H9 (cell line): ENCODE results near the gene EFNB3. TPM values are rescaled to one million over a fixed set of nuclear protein-coding genes. Genes with fewer than 3 reads are reported as not detected.

Source experiments
- DNase-seq: peaks from one replicate; pipeline ENCODE4 v3.0.0-alpha.2; 2017
- H2AFZ ChIP-seq: one replicate; pipeline ENCODE4 v1.6.1; 2013; ENCODE audit warnings: mild to moderate bottlenecking, low read length, control low read depth, moderate library complexity
- H2AK5ac ChIP-seq: 2 replicates; pipeline ENCODE4 v1.6.1; 2013; ENCODE audit warnings: low read length, control low read depth, mixed read lengths; ENCODE audit not compliant: insufficient read length
- H2BK120ac ChIP-seq: one replicate; pipeline ENCODE4 v1.6.1; 2013; ENCODE audit warnings: low read depth, mild to moderate bottlenecking, low read length, control low read depth, inconsistent platforms; ENCODE audit not compliant: poor library complexity, severe bottlenecking
- H2BK12ac ChIP-seq: 2 replicates; pipeline ENCODE4 v1.6.1; 2013; ENCODE audit warnings: low read length, control low read depth, mixed read lengths, low read depth; ENCODE audit not compliant: insufficient read length
- H2BK15ac ChIP-seq: 2 replicates; pipeline ENCODE4 v1.6.1; 2013; ENCODE audit warnings: low read depth, low read length, control low read depth
- H2BK20ac ChIP-seq: one replicate; pipeline ENCODE4 v1.6.1; 2013; ENCODE audit warnings: low read depth, mild to moderate bottlenecking, low read length, control low read depth, inconsistent platforms; ENCODE audit not compliant: poor library complexity, severe bottlenecking
- H2BK5ac ChIP-seq: 2 replicates; pipeline ENCODE4 v1.6.1; 2013; ENCODE audit warnings: low read length, control low read depth, mixed read lengths; ENCODE audit not compliant: insufficient read length
- H3K14ac ChIP-seq: 2 replicates; pipeline ENCODE4 v1.6.1; 2013; ENCODE audit warnings: low read length, control low read depth; ENCODE audit not compliant: insufficient read depth
- H3K18ac ChIP-seq: 2 replicates; pipeline ENCODE4 v1.6.1; 2013; ENCODE audit warnings: low read depth, mild to moderate bottlenecking, mixed read lengths, low read length, control low read depth; ENCODE audit not compliant: insufficient read length
- H3K23ac ChIP-seq: 2 replicates; pipeline ENCODE4 v1.6.1; 2013; ENCODE audit warnings: low read length, control low read depth, mixed read lengths, low read depth; ENCODE audit not compliant: insufficient read length
- H3K23me2 ChIP-seq: 2 replicates; pipeline ENCODE4 v1.6.1; 2013; ENCODE audit warnings: low read depth, mild to moderate bottlenecking, mixed read lengths, low read length, control low read depth; ENCODE audit not compliant: insufficient read length, poor library complexity, severe bottlenecking
- H3K27ac ChIP-seq: 2 replicates; pipeline ENCODE4 v1.5.1; 2013; ENCODE audit warnings: low read length, control low read depth, mixed read lengths, low read depth; ENCODE audit not compliant: insufficient read length
- H3K27me3 ChIP-seq: 2 replicates; pipeline ENCODE4 v1.6.1; 2013; ENCODE audit warnings: low read length, control low read depth, inconsistent platforms; ENCODE audit not compliant: insufficient read depth
- H3K4ac ChIP-seq: 2 replicates; pipeline ENCODE4 v1.6.1; 2013; ENCODE audit warnings: low read depth, mild to moderate bottlenecking, control low read depth, inconsistent platforms, low read length, moderate library complexity
- H3K4me1 ChIP-seq: 2 replicates; pipeline ENCODE4 v1.6.1; 2013; ENCODE audit warnings: low read length, control low read depth, inconsistent platforms; ENCODE audit not compliant: insufficient read depth
- H3K4me2 ChIP-seq: 2 replicates; pipeline ENCODE4 v1.6.1; 2013; ENCODE audit warnings: low read length, control low read depth, mixed read lengths; ENCODE audit not compliant: insufficient read length, insufficient read depth
- H3K56ac ChIP-seq: 2 replicates; pipeline ENCODE4 v1.6.1; 2013; ENCODE audit warnings: low read depth, mild to moderate bottlenecking, mixed read lengths, low read length, control low read depth; ENCODE audit not compliant: insufficient read length
- H3K79me1 ChIP-seq: 2 replicates; pipeline ENCODE4 v1.6.1; 2013; ENCODE audit warnings: low read depth, mild to moderate bottlenecking, moderate library complexity, low read length, control low read depth, inconsistent platforms; ENCODE audit not compliant: insufficient read depth, poor library complexity, severe bottlenecking
- H3K79me2 ChIP-seq: 2 replicates; pipeline ENCODE4 v1.6.1; 2013; ENCODE audit warnings: low read length, control low read depth, inconsistent platforms; ENCODE audit not compliant: insufficient read depth
- H3K9ac ChIP-seq: 2 replicates; pipeline ENCODE4 v1.6.1; 2013; ENCODE audit warnings: low read length, control low read depth, mixed read lengths; ENCODE audit not compliant: insufficient read length; ENCODE audit errors: extremely low read depth
- H3K9me3 ChIP-seq: one replicate; pipeline ENCODE4 v1.6.1; 2013; ENCODE audit warnings: low read depth, low read length, inconsistent platforms; ENCODE audit not compliant: control insufficient read depth
- H3T11ph ChIP-seq: one replicate; pipeline ENCODE4 v1.6.1; 2013; ENCODE audit warnings: mild to moderate bottlenecking, low read length, control low read depth, inconsistent platforms
- H4K20me1 ChIP-seq: one replicate; pipeline ENCODE4 v1.6.1; 2013; ENCODE audit not compliant: control insufficient read depth, insufficient read length, insufficient read depth
- H4K5ac ChIP-seq: 2 replicates; pipeline ENCODE4 v1.6.1; 2013; ENCODE audit warnings: low read depth, mild to moderate bottlenecking, mixed read lengths, low read length, control low read depth; ENCODE audit not compliant: insufficient read length
- H4K8ac ChIP-seq: replicated peaks from 2 replicates; pipeline ENCODE4 v1.6.1; 2013; ENCODE audit warnings: low read length, control low read depth, mixed read lengths, low read depth; ENCODE audit not compliant: insufficient read length
- H4K91ac ChIP-seq: 2 replicates; pipeline ENCODE4 v1.6.1; 2013; ENCODE audit warnings: low read depth, mild to moderate bottlenecking, moderate library complexity, mixed read lengths, low read length, control low read depth; ENCODE audit not compliant: insufficient read length
- H3K27ac Mint-ChIP-seq, 3 experiments: 2 replicates in 2 of 3; 3 replicates in 1 of 3; pipeline ENCODE4 v1.8.0; 2020 to 2021; ENCODE audit warnings: mixed read lengths in 3 of 3, mild to moderate bottlenecking in 1 of 3, moderate library complexity in 1 of 3
- H3K27me3 Mint-ChIP-seq: 2 replicates; pipeline ENCODE4 v1.8.0; 2021; ENCODE audit warnings: low read depth, mild to moderate bottlenecking, moderate library complexity, mixed read lengths
- H3K36me3 Mint-ChIP-seq, 3 experiments: 2 replicates in 2 of 3; 3 replicates in 1 of 3; pipeline ENCODE4 v1.8.0; 2020 to 2021; ENCODE audit warnings: low read depth in 3 of 3, mixed read lengths in 3 of 3; ENCODE audit not compliant: insufficient read depth in 1 of 3
- H3K4me1 Mint-ChIP-seq, 2 experiments: 2 replicates each; pipeline ENCODE4 v1.8.0; 2020; ENCODE audit warnings: mixed read lengths in 2 of 2
- H3K4me3 Mint-ChIP-seq, 2 experiments: 2 replicates in 1 of 2; 3 replicates in 1 of 2; pipeline ENCODE4 v1.8.0; 2020 to 2021; ENCODE audit warnings: mild to moderate bottlenecking in 2 of 2, mixed read lengths in 2 of 2, moderate library complexity in 1 of 2
- H3K9me3 Mint-ChIP-seq, 2 experiments: 2 replicates in 1 of 2; 3 replicates in 1 of 2; pipeline ENCODE4 v1.8.0; 2020; ENCODE audit warnings: mild to moderate bottlenecking in 2 of 2, mixed read lengths in 2 of 2, moderate library complexity in 1 of 2
- WGBS: extraction: QIAGEN DNeasy Blood & Tissue Kit; methylation state at CpG from one replicate; pipeline ENCODE4 v1.1.7; 2013; ENCODE audit warnings: missing lambda C conversion rate, low lambda C conversion rate, mixed read lengths; ENCODE audit not compliant: insufficient read length; ENCODE audit errors: extremely low coverage; 5-methylcytosine and 5-hydroxymethylcytosine counted together
- total RNA-seq: library from RNA; stranded (reverse); gene quantifications from 2 replicates; pipeline ENCODE4 v1.2.1, GENCODE V29; 2021
- TF ChIP-seq, protein P1 (sequence below): fragments of 200-600 bp; sonication (generic); conservative IDR thresholded peaks from 3 replicates; pipeline ENCODE4 v1.8.0; 2021; ENCODE audit warnings: antibody characterized with exemption, mild to moderate bottlenecking

EFNB3 gene
- total RNA-seq, 1 experiment from 2014 or later: 11.3 TPM

DNA sequence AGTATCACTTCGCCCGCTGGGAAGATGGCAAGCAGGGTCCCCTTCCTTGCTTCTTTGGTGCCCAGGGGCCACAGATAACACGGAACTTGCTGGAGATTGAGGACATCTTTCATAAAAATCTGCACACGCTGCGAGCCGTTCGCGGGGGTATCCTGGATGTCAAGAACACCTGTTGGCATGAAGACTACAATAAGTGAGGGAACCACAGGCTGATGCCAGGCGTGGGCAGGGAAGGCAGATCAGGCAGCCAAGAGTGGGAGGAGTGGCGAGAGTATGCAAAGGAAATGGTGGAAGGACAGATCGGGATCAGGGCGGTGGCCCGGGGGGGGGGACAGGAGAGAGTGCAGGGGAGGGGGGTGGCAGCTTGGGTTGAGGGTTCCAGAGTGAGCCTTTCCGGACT is 34.7 kb downstream of the EFNB3 start:
- Histone ChIP-seq H3K23me2 (peaks cover 2% of the 10 kb centered on the region), H3K79me2 (no peaks in the 10 kb centered on the region), H4K20me1 (no peaks in the 10 kb centered on the region), H3K27me3 (no peaks in the 10 kb centered on the region; the same call in 1 of the 2 replicates), H4K91ac (no peak overlapping the region), H2BK5ac (no peak overlapping the region), H2BK12ac (no peak overlapping the region), H3K27ac (no peak overlapping the region), H3K14ac (no peak overlapping the region), H4K5ac (no peak overlapping the region), H2BK120ac (no peak overlapping the region), H3K4me1 (no peaks in the 10 kb centered on the region), H3K9ac (no peak overlapping the region), H2BK15ac (no peak overlapping the region), H3K56ac (no peak overlapping the region), H3K4ac (no peak overlapping the region), H2BK20ac (no peak overlapping the region), H2AK5ac (no peak overlapping the region), H2AFZ (no peak overlapping the region), H3K79me1 (no peaks in the 10 kb centered on the region), H3K23ac (no peak overlapping the region), H4K8ac (no peak overlapping the region), H3K18ac (no peak overlapping the region), H3T11ph (no peak overlapping the region), H3K4me2 (no peak overlapping the region), H3K9me3 (no peaks in the 10 kb centered on the region)
- Mint-ChIP-seq H3K4me3 (no peak overlapping the region), H3K27ac (no peak overlapping the region), H3K27me3 (peaks cover 46% of the 10 kb centered on the region), H3K36me3 (no peaks in the 10 kb centered on the region), H3K9me3 (no peaks in the 10 kb centered on the region; a peak in 1 of 5 replicates), H3K4me1 (no peaks in the 10 kb centered on the region; a peak in 1 of 4 replicates)
- TF ChIP-seq, protein P1, sequence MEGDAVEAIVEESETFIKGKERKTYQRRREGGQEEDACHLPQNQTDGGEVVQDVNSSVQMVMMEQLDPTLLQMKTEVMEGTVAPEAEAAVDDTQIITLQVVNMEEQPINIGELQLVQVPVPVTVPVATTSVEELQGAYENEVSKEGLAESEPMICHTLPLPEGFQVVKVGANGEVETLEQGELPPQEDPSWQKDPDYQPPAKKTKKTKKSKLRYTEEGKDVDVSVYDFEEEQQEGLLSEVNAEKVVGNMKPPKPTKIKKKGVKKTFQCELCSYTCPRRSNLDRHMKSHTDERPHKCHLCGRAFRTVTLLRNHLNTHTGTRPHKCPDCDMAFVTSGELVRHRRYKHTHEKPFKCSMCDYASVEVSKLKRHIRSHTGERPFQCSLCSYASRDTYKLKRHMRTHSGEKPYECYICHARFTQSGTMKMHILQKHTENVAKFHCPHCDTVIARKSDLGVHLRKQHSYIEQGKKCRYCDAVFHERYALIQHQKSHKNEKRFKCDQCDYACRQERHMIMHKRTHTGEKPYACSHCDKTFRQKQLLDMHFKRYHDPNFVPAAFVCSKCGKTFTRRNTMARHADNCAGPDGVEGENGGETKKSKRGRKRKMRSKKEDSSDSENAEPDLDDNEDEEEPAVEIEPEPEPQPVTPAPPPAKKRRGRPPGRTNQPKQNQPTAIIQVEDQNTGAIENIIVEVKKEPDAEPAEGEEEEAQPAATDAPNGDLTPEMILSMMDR: no peak
- DNase-seq: no peak
- no CpG with 5 or more reads among the region's 14 CpGs for WGBS
